ENCODE data around the gene GRAMD4. TPM values are rescaled to one million over a fixed set of nuclear protein-coding genes. Genes with fewer than 3 reads are reported as not detected.

Gene GRAMD4
- polyA plus RNA-seq, 1 of the 3 experiments (the other 2 are of a cell fraction), result 15.5 TPM

- Histone ChIP-seq H4K20me1 (ENCODE audit: insufficient read depth) (0 out of 2 replicates have a peak, but pooled peaks cover 4% of the 10 kb centered on the region), H3K4me1 (ENCODE audit: control insufficient read depth in 1 of 2, insufficient read depth in 2 of 2, low read depth in 1 of 2, low read length in 1 of 2) (no peaks in the 10 kb centered on the region), H3K27ac (ENCODE audit: low read depth in 2 of 2, low read length in 1 of 2) (no peak overlapping the region), H3K9ac (no peak overlapping the region), H3K9me3 (no peaks in the 10 kb centered on the region), H3K4me2 (no peak overlapping the region), H3K9me2 (no peaks in the 10 kb centered on the region), H3K27me3 (ENCODE audit: insufficient read depth) (no peaks in the 10 kb centered on the region), H2AFZ (ENCODE audit: low read depth) (no peak overlapping the region), H3F3A (replicated peaks; ENCODE audit: insufficient read depth) (no peaks in the 10 kb centered on the region), H3K79me2 (ENCODE audit: insufficient read depth) (peaks cover 9% of the 10 kb centered on the region), H3K4me3 (ENCODE audit: low read depth in 2 of 2, low read length in 1 of 2) (no peak overlapping the region), H3K36me3 (replicated peaks in 1 of 2; ENCODE audit: control insufficient read depth in 1 of 2, insufficient read depth in 2 of 2, low read length in 1 of 2) (peaks cover 21 to 56% of the 10 kb centered on the region in 2 experiments)
- ChIA-PET POLR2A (no interaction called here), CTCF (no interaction called here)
- DNase-seq, result no peak
- TF ChIP-seq JUND (IDR thresholded peaks at IDR 0.05), result no peak
- no peak for TF ChIP-seq CTCF (IDR thresholded peaks at IDR 0.05)
- TF ChIP-seq POLR2AphosphoS5 (IDR thresholded peaks at IDR 0.05; ENCODE audit: low read depth, low read length), result no peak
- TF ChIP-seq SIN3A (IDR thresholded peaks at IDR 0.05; ENCODE audit: borderline replicate concordance, low read depth, low read length), result no peak
- no peak for TF ChIP-seq GATA2 (CRISPR knock-in tag; IDR thresholded peaks at IDR 0.05)
- TF ChIP-seq TEAD4 (IDR thresholded peaks at IDR 0.05; ENCODE audit: borderline replicate concordance, insufficient read depth), result no peak
- TF ChIP-seq TCF12 (IDR thresholded peaks at IDR 0.05), result no peak
- no peak for TF ChIP-seq MAX (IDR thresholded peaks at IDR 0.05; ENCODE audit: low read depth)
- WGBS (ENCODE audit: low lambda C conversion rate), result 97% methylated on average over 24 of the region's 26 CpGs
Measured at GRCh38 chr22:46703171-46703995, 83.2 kb downstream of the GRAMD4 start.

GRCh38 chr22:46703996-46704370, 83.8 kb downstream of the GRAMD4 start:
- WGBS (ENCODE audit: low lambda C conversion rate), result 84% methylated on average over 4 of the region's 6 CpGs
- H3K9me3 ChIP-seq, result no peaks in the 10 kb centered on the region

More at GRCh38 chr22:46703996-46704370, 83.8 kb downstream of the GRAMD4 start:
- Histone ChIP-seq H3K9ac (no peak overlapping the region), H3K4me3 (ENCODE audit: low read depth in 2 of 2, low read length in 1 of 2) (no peak overlapping the region), H3K4me1 (ENCODE audit: control insufficient read depth in 1 of 2, insufficient read depth in 2 of 2, low read depth in 1 of 2, low read length in 1 of 2) (no peaks in the 10 kb centered on the region), H3F3A (replicated peaks; ENCODE audit: insufficient read depth) (no peaks in the 10 kb centered on the region), H3K27me3 (ENCODE audit: insufficient read depth) (no peaks in the 10 kb centered on the region), H3K36me3 (replicated peaks in 1 of 2; ENCODE audit: control insufficient read depth in 1 of 2, insufficient read depth in 2 of 2, low read length in 1 of 2) (peaks cover 22 to 57% of the 10 kb centered on the region in 2 experiments), H3K79me2 (ENCODE audit: insufficient read depth) (peaks cover 9% of the 10 kb centered on the region), H3K4me2 (no peak overlapping the region), H2AFZ (ENCODE audit: low read depth) (no peak overlapping the region), H3K27ac (ENCODE audit: low read depth in 2 of 2, low read length in 1 of 2) (no peak overlapping the region), H4K20me1 (ENCODE audit: insufficient read depth) (0 out of 2 replicates have a peak, but pooled peaks cover 4% of the 10 kb centered on the region), H3K9me2 (no peaks in the 10 kb centered on the region)
- DNase-seq, result no peak
- CTCF ChIA-PET, result no interaction called here
- TF ChIP-seq USF2 (IDR thresholded peaks at IDR 0.05; ENCODE audit: borderline replicate concordance, low read depth, low read length) (no peak), FOXM1 (IDR thresholded peaks at IDR 0.05; ENCODE audit: low read depth) (no peak)
- POLR2A ChIA-PET, result no interaction called here

Data from SK-N-SH (cell line).